Kasumi-1 (cell line): ENCODE measurements around the gene TMEM253.

Source experiments
- DNase-seq, 2 experiments: peaks; one replicate each; lab custom pipeline; 2025; lab: John Stamatoyannopoulos, UW

The TMEM253 gene

GRCh38 chr14:21071225-21072030 lies 29.4 kb upstream of the TMEM253 start:
- peak; percentile 96 to 97 for DNase-seq

GRCh38 chr14:21072031-21072473 lies 28.8 kb upstream of the TMEM253 start:
- peak; percentile 93 to 94 for DNase-seq

GRCh38 chr14:21072781-21073339 lies 28.0 kb upstream of the TMEM253 start:
- DNase-seq: no peak

- DNase-seq: no peak
These were observed 26.9 kb upstream of the TMEM253 start for GRCh38 chr14:21073921-21074320.

- DNase-seq: no peak
These were observed 26.2 kb upstream of the TMEM253 start for GRCh38 chr14:21074398-21075272.

GRCh38 chr14:21075719-21076437 lies 25.0 kb upstream of the TMEM253 start:
- DNase-seq: no peak

- no peak for DNase-seq
These were observed 23.2 kb upstream of the TMEM253 start for GRCh38 chr14:21077672-21078071.

- no peak for DNase-seq
These were observed 22.6 kb upstream of the TMEM253 start for GRCh38 chr14:21078287-21078686.

- no peak for DNase-seq
These were observed 22.1 kb upstream of the TMEM253 start for GRCh38 chr14:21078726-21079125.

- no peak for DNase-seq
These were observed 19.2 kb upstream of the TMEM253 start for GRCh38 chr14:21081521-21082142.

- DNase-seq: no peak
These were observed 17.1 kb upstream of the TMEM253 start for GRCh38 chr14:21083565-21084325.

GRCh38 chr14:21084396-21084795 lies 16.5 kb upstream of the TMEM253 start:
- no peak for DNase-seq

- no peak for DNase-seq
These were observed 15.6 kb upstream of the TMEM253 start for GRCh38 chr14:21084998-21085853.

GRCh38 chr14:21086908-21087293 lies 14.0 kb upstream of the TMEM253 start:
- DNase-seq: no peak

- DNase-seq: peak; percentile 95
These were observed 13.4 kb upstream of the TMEM253 start for GRCh38 chr14:21087294-21088091.

- no peak for DNase-seq
These were observed 12.2 kb upstream of the TMEM253 start for GRCh38 chr14:21088687-21089086.

GRCh38 chr14:21089271-21089670 lies 11.6 kb upstream of the TMEM253 start:
- no peak for DNase-seq

- no peak for DNase-seq
These were observed 11.0 kb upstream of the TMEM253 start for GRCh38 chr14:21089877-21090193.
